Adipocyte (in vitro differentiated cells): ENCODE results near the gene CHML.
A peak's percentile ranks its signal among the peaks of the same experiment; 100 is the strongest.
"Not testable (repeated sequence)": the region's sequence is repeated elsewhere in the genome, so short reads cannot be mapped to it uniquely, and the experiment has no call there.

ENCODE experiments used
- DNase-seq: peaks from one replicate; pipeline ENCODE4 v3.0.0-alpha.2; 2015; ENCODE audit warnings: low read depth
- H3K27me3 ChIP-seq: replicated peaks from 2 replicates; pipeline ENCODE4 v1.7.0; 2013; ENCODE audit warnings: mild to moderate bottlenecking, low read length, moderate library complexity; ENCODE audit not compliant: control insufficient read depth, insufficient read depth
- H3K36me3 ChIP-seq: 2 replicates; pipeline ENCODE4 v1.7.0; 2013; ENCODE audit warnings: low read length, mild to moderate bottlenecking, moderate library complexity; ENCODE audit not compliant: control insufficient read depth, insufficient read depth, severe bottlenecking
- H3K4me1 ChIP-seq: 2 replicates; pipeline ENCODE4 v1.7.0; 2013; ENCODE audit warnings: mild to moderate bottlenecking, low read length, moderate library complexity; ENCODE audit not compliant: control insufficient read depth, insufficient read depth
- H3K4me3 ChIP-seq: 2 replicates; pipeline ENCODE4 v1.7.0; 2013; ENCODE audit warnings: mild to moderate bottlenecking, low read length, moderate library complexity
- H3K9ac ChIP-seq: 2 replicates; pipeline ENCODE4 v1.7.0; 2013; ENCODE audit warnings: mild to moderate bottlenecking, low read length, moderate library complexity
- H3K9me3 ChIP-seq: 2 replicates; pipeline ENCODE4 v1.7.0; 2013; ENCODE audit warnings: mild to moderate bottlenecking, low read length, moderate library complexity; ENCODE audit not compliant: control insufficient read depth

The CHML gene, protein sequence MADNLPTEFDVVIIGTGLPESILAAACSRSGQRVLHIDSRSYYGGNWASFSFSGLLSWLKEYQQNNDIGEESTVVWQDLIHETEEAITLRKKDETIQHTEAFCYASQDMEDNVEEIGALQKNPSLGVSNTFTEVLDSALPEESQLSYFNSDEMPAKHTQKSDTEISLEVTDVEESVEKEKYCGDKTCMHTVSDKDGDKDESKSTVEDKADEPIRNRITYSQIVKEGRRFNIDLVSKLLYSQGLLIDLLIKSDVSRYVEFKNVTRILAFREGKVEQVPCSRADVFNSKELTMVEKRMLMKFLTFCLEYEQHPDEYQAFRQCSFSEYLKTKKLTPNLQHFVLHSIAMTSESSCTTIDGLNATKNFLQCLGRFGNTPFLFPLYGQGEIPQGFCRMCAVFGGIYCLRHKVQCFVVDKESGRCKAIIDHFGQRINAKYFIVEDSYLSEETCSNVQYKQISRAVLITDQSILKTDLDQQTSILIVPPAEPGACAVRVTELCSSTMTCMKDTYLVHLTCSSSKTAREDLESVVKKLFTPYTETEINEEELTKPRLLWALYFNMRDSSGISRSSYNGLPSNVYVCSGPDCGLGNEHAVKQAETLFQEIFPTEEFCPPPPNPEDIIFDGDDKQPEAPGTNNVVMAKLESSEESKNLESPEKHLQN

DNA sequence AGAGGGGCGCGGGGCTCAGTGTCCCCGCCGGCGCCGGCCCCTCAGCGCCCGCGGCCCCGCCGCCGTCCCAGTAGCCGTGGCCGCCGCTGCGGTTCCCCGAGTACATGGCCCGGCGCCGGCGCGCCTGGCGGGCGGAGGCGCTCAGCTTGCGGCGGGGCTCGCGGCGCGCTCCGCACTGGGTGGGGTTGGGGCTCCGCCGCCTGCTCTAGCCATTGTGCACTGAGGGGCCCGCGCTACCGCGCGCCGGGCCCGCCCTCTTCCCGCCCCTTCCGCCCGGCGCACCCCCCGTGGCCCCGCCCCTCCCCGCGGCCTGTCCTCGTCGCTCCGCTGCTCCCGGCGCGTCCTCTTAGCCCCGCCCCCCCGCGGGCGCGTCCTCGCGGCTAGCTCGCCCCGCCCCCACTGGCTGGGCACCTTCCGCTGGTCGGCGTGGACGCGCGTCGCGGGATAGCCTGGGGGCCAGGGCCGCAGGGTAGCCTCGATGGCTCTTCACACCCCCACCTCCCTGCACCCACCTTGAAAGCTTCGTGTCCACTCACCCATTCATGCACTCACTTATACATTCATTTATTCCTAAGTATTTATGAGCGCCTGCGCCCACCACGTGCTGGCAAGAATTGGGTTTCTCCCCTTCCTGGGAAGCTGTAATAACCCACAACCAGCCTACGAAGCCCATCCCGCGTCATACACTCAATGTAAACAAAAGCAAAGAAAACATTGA is at the start of gene CHML, which contains the start of gene OPN3:
TSS of gene CHML (minus strand) at position 221 of the 718 bp plus-strand sequence. CDS start 4,603 bp downstream, outside the sequence.
TSS of gene OPN3 (minus strand) at position 221 of the 718 bp plus-strand sequence. CDS start at position 106, 115 bp downstream.
- peak; percentile 96 for DNase-seq
- H3K36me3 ChIP-seq: peaks cover 1% of the 10 kb centered on the region
- H3K4me1 ChIP-seq: peaks cover 26% of the 10 kb centered on the region
- peak within 1 kb of the TSS; percentile 98 for H3K4me3 ChIP-seq
- no peaks in the 10 kb centered on the region for H3K27me3 ChIP-seq
- no peaks in the 10 kb centered on the region for H3K9me3 ChIP-seq
- H3K9ac ChIP-seq: peak within 1 kb of the TSS; percentile 93

DNA sequence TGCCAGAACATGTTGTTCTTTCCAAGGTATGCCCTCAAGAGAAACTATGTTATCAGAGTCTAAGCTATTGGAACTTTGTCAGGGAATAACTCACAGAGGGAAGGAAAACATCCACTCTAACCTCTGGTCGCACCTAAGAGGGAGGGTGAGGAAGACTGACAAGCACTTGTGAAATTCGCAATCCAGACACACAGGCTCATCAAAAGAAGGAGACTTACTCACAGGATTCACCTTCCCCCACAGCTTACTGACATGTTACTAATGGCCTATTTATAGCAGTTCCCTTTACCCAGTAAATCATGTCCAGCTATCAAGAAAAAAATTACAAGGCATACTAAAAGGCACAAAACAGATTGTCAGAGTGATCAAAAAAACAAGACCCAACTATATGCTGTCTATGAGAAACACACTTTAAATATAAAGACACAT is 48.8 kb upstream of the CHML start:
- no peak overlapping the region for H3K9ac ChIP-seq
- DNase-seq: peak; percentile 9
- H3K36me3 ChIP-seq: no peaks in the 10 kb centered on the region
- no peaks in the 10 kb centered on the region for H3K4me1 ChIP-seq
- H3K4me3 ChIP-seq: no peak overlapping the region
- peaks cover 19% of the 10 kb centered on the region for H3K9me3 ChIP-seq
- no peaks in the 10 kb centered on the region for H3K27me3 ChIP-seq

- Histone ChIP-seq H3K9me3 (peaks cover under 1% of the 10 kb centered on the region), H3K36me3 (no peaks in the 10 kb centered on the region), H3K4me3 (no peak overlapping the region), H3K27me3 (no peaks in the 10 kb centered on the region), H3K9ac (no peak overlapping the region), H3K4me1 (no peaks in the 10 kb centered on the region)
- no peak for DNase-seq
Measured at GRCh38 chr1:241684108-241684507, 43.9 kb upstream of the CHML start.

DNA sequence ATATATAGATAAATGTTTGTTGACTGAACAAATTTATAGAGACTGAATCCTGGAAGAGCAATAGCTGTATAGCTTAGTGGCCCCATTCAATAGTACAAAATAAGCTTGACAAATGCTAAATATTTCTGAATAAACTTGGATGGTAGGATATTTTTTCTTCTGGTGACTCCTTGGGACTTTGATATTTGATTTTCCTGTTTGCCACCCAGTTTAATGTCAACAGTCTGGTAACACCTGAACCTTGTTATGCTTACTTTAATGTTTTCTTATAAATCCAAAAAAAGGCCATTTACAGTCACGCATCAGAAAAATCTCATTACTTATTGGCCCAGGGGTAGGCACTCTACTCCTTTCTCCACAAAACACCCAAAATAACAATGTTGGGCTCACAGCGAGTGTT is 42.8 kb upstream of the CHML start:
- H3K27me3 ChIP-seq: no peaks in the 10 kb centered on the region

GRCh38 chr1:241681861-241682448 is 41.8 kb upstream of the CHML start:
- not testable (repeated sequence) for H3K4me3 ChIP-seq, H3K27me3 ChIP-seq, H3K9me3 ChIP-seq, H3K36me3 ChIP-seq, H3K9ac ChIP-seq, H3K4me1 ChIP-seq, DNase-seq

More for the DNA sequence above, 42.8 kb upstream of the CHML start:
- Histone ChIP-seq H3K4me1 (no peaks in the 10 kb centered on the region), H3K9me3 (no peaks in the 10 kb centered on the region), H3K36me3 (no peaks in the 10 kb centered on the region), H3K4me3 (no peak overlapping the region), H3K9ac (no peak overlapping the region)
- no peak for DNase-seq

DNA sequence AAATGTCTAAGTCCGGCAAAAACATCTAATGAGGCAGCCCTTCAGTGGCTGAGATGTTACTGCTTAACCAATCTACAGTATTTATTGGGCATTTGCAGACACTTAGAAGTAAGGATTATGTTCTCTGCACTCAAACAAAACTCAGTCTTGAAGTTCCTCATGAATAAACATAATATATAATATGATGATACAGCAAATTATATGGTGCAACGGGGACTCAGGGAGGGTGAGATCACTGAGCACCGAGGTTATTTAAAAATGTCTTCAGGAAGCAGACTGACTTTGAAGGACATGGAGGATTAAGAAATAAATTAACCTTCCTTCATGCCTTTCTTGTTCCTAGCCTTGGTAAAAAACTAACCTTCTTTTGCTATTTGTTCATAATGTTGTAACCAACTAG is 39.8 kb upstream of the CHML start:
- no peak for DNase-seq
- no peaks in the 10 kb centered on the region for H3K4me1 ChIP-seq
- no peak overlapping the region for H3K4me3 ChIP-seq
- no peaks in the 10 kb centered on the region for H3K36me3 ChIP-seq
- H3K27me3 ChIP-seq: no peaks in the 10 kb centered on the region
- no peaks in the 10 kb centered on the region for H3K9me3 ChIP-seq
- no peak overlapping the region for H3K9ac ChIP-seq

- Histone ChIP-seq H3K9me3 (no peaks in the 10 kb centered on the region), H3K9ac (no peak overlapping the region), H3K4me3 (no peak overlapping the region), H3K4me1 (no peaks in the 10 kb centered on the region), H3K36me3 (no peaks in the 10 kb centered on the region), H3K27me3 (no peaks in the 10 kb centered on the region)
- no peak for DNase-seq
Measured at GRCh38 chr1:241679404-241679803, 39.2 kb upstream of the CHML start.

GRCh38 chr1:241678536-241678935 is 38.4 kb upstream of the CHML start:
- no peaks in the 10 kb centered on the region for H3K36me3 ChIP-seq
- H3K4me1 ChIP-seq: no peaks in the 10 kb centered on the region
- no peaks in the 10 kb centered on the region for H3K27me3 ChIP-seq
- DNase-seq: no peak
- no peak overlapping the region for H3K4me3 ChIP-seq
- H3K9ac ChIP-seq: no peak overlapping the region
- no peaks in the 10 kb centered on the region for H3K9me3 ChIP-seq

GRCh38 chr1:241677201-241677600 is 37.0 kb upstream of the CHML start:
- Histone ChIP-seq H3K9ac (no peak overlapping the region), H3K4me1 (no peaks in the 10 kb centered on the region), H3K9me3 (no peaks in the 10 kb centered on the region), H3K36me3 (no peaks in the 10 kb centered on the region), H3K27me3 (no peaks in the 10 kb centered on the region), H3K4me3 (no peak overlapping the region)
- DNase-seq: no peak

DNA sequence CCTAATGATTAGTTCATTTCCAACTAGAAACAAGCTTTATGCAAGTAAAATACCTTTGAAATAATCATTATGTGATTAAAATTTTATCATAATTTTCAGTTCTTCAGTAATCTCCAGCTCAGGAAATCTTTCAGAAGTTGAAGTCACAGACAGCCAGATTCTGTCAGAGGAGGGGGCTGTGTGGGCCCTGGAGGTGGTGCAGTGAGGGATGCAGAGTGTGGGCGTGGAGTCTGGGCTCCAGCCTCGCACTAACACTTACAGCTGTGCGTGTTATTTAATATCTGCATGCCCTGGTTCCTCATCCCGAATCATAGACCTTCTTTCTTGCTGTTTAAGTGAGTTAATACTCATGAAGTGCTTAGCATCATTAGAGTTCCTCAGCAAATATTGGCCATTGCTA is 35.8 kb upstream of the CHML start:
- DNase-seq: no peak
- Histone ChIP-seq H3K9me3 (no peaks in the 10 kb centered on the region), H3K9ac (no peak overlapping the region), H3K27me3 (no peaks in the 10 kb centered on the region), H3K36me3 (no peaks in the 10 kb centered on the region), H3K4me3 (no peak overlapping the region), H3K4me1 (no peaks in the 10 kb centered on the region)
